HCEC 1CT (cell line): ENCODE data around the gene CFAP74.
"Not testable (repeated sequence)": the region's sequence is repeated elsewhere in the genome, so short reads cannot be mapped to it uniquely, and the experiment has no call there.

Source experiments
- DNase-seq: peaks from one replicate; pipeline ENCODE4 v3.0.0-alpha.2; 2017

Gene CFAP74

DNA sequence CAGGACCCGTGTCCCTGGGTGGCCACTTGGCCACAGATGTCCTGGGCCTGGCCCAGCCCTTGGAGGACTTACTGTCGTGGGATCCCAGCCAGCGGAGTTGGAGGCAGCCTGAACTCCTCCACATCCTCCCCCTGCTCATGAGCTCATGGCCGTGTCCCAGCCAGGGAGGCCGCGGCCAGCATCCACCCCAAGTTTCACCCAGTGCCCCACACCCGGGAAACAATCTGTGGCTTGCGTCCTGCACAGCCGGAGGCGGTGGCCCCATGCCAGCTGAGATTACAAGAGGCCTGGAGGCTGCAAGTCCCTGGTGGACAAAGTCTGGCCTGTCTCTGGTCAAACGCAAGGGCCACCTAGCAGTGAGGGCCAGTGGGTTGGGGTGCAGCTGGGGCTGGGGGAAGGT is 57.0 kb downstream of the CFAP74 start:
- no peak for DNase-seq

DNA sequence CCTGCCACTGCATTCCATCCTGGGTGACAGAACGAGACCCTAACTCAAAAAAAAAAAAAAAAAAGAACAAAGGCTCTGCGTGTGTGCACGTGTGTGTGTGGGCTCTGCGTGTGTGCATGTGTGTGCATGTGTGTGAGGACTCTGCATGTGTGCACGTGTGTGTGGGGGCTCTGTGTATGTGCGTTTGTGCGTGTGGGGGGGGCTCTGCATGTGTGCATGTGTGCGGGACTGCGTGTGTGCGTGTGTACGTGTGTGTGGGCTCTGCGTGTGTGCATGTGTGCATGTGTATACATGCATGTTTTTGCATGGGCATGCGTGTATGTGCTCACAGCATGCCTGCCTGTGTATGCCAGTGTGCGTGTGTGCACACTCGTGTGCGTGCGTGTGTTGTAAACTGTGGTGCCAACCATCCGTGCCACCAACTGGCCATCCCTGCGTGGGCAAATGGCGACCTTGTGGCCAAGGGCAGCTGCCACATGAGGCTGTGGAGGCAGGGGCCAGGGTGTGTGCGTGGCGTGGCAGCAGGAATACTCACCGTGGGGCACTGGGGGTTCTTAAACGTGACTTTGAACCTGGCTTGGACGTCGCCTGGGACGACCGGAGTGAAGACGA is 57.7 kb downstream of the CFAP74 start:
- no peak for DNase-seq

- no peak for DNase-seq
These were observed 59.6 kb downstream of the CFAP74 start for GRCh38 chr1:1943834-1944570.

DNA sequence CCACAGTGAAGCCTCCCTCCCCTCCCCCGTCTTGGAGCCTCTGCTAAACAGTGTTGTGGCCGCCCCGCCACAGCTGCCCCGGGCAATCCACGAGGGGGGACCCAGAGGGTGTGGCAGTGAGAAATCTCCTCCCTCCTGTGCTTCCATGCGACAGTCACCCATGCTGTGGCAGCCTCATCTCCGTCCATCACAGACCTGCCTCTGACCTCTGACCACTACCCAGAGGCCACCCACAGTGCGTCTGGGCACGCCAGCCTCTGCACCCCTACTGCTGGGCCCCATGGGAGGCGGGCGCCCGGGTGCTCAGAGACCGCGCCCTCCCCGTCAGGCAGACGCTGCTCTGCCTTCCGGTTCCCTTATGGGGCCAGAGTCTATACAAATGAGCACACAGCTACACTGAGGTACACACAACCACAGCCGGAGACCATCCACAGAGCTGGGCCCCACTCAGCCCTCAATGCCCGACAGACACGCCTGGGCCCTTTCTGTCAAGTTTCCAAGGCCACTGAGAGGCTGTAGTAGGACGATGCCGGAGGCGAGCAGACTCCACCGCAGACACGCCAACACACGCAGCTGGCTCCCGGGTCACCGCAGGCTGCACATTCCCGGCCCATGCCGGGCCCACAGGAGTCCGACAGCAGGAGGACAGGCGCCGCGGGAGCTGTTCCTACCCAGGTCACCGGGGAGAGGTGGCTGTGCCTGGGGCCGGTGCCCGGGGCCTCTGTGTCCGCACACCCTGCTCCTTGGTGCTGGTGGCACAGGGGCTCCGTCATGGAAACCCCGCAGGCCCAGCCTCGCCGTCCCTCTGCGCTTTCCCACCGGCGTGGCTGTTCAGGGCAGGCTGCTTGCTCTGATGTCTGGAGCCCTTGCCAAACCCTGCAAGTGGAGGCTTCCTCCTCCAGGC is 60.6 kb downstream of the CFAP74 start:
- DNase-seq, result no peak

GRCh38 chr1:1941868-1942752 is 61.5 kb downstream of the CFAP74 start:
- DNase-seq, result no peak

- no peak for DNase-seq
These were observed 62.3 kb downstream of the CFAP74 start for GRCh38 chr1:1941211-1941841.

DNA sequence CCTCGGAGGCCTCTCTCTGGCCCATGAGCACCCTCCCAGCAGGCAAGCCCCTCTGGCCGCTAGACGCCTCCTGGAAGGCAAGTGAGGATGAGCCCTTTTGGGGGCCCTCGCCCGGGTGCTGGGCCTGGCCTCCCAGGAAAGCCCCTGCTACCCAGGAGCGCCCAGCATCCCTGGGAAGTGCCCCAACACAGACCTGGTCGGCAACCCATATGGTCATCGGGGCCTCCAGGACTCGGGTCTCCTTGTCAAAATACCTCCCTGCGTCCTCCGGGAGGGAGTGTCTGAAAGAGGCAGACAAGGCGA is 63.5 kb downstream of the CFAP74 start:
- DNase-seq, result no peak

GRCh38 chr1:1939296-1940122 is 64.1 kb downstream of the CFAP74 start:
- DNase-seq, result no peak

- DNase-seq, result no peak
These were observed 64.8 kb downstream of the CFAP74 start for GRCh38 chr1:1938613-1939295.

- DNase-seq, result no peak
These were observed 65.4 kb downstream of the CFAP74 start for GRCh38 chr1:1938276-1938573.

- no peak for DNase-seq
These were observed 65.9 kb downstream of the CFAP74 start for GRCh38 chr1:1937549-1938275.

GRCh38 chr1:1937061-1937460 is 66.5 kb downstream of the CFAP74 start:
- DNase-seq, result no peak

GRCh38 chr1:1934848-1935247 is 68.7 kb downstream of the CFAP74 start:
- DNase-seq, result not testable (repeated sequence)

DNA sequence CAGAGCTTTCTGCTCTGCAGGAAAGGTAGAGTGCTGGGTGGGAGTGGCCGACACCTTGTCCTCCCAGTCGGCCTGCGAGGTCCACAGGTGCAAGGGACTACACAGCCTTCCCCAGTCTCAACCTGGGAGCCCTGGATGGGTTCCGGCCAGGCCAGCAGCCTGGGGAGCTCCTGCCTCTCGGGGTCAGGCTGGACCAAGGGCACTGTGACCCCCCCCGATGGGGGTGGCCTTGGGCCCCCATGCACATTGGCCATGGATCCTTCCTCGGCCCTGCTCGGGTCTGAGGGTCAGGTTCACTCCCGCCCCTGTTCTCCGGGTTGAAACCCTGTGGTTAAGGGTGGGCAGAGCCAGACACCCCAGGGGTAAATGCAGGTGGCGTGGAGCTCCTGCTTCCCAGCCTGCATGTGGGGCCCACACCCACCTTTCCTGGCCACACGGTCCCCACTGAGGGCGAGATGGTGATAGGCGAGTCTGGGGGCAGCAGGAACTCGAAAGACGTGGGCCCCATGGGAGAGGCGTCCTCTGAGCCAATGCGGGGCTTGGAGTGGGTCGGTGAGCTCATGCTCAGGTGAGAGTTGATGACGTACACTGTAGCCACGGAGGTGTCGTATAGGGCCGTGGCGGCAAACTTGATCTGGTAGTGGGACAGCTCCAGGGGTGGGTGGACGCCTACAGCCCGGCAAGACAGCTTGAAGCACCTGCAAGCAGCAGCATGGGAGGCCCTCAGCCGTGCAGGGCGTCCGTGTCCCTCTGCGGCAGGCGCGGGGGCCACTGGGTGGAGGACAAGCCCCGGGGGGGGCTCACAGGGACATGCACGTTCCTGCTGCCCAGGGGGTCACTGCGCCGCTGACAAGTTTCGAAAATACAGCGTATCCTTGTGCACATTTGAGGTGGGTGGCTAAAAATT is 73.7 kb downstream of the CFAP74 start:
- DNase-seq, result no peak

DNA sequence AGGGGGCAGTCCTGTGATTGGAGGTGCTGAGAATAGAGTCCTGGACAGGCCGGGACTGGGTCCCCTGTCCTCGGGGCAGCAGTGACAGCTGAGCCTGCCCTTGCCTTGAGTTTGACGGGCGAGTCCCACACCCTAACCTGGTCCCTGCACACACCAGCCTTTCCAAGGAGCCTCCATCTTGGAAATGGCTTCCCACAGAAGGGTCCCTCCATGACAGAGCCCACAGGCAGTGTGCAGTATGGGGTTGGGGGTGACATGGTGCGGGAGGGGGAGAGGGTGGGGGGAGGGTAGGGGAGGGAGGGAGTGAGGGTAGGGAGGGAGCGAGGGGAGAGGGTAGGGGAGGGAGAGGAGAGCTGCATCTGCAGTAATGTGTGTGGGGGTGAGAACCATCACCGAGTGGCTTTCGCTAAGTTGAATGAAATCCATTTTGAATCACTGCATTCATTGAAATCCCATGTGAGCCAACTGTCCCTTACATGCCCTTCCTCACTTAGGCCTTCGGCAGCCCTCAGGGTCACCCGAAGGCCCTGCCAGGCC is 74.4 kb downstream of the CFAP74 start:
- DNase-seq, result no peak

GRCh38 chr1:1928231-1929101 is 75.1 kb downstream of the CFAP74 start:
- DNase-seq, result no peak

GRCh38 chr1:1927751-1928150 is 75.8 kb downstream of the CFAP74 start:
- no peak for DNase-seq
